Neutrophil (primary cell): ENCODE results near the gene CLASP1.

Source experiments
- H3K27ac ChIP-seq: fragments of 200-600 bp; sonication (generic); 2 replicates; pipeline ENCODE4 v1.5.1; 2016; ENCODE audit warnings: mild to moderate bottlenecking, moderate library complexity
- H3K27me3 ChIP-seq: fragments of 200-600 bp; sonication (generic); 2 replicates; pipeline ENCODE4 v1.6.0; 2016; ENCODE audit warnings: mild to moderate bottlenecking
- H3K36me3 ChIP-seq: fragments of 200-600 bp; sonication (generic); 2 replicates; pipeline ENCODE4 v1.5.1; 2017
- H3K4me1 ChIP-seq, 2 experiments: fragments of 200-600 bp in 1 of 2; sonication (generic) in 1 of 2; 1 replicate in 1 of 2; 2 replicates in 1 of 2; pipeline versions ENCODE4 v1.5.1 to v1.6.1; 2013 to 2016; ENCODE audit warnings: low read depth in 1 of 2, low read length in 1 of 2, mild to moderate bottlenecking in 1 of 2, moderate library complexity in 1 of 2; ENCODE audit not compliant: control insufficient read depth in 1 of 2, insufficient read depth in 1 of 2
- H3K4me3 ChIP-seq, 2 experiments: fragments of 200-600 bp in 1 of 2; sonication (generic) in 1 of 2; 1 replicate in 1 of 2; 2 replicates in 1 of 2; pipeline ENCODE4 v1.5.1; 2013 to 2016; ENCODE audit warnings: low read depth in 1 of 2, low read length in 1 of 2, mild to moderate bottlenecking in 1 of 2, moderate library complexity in 1 of 2
- H3K9me3 ChIP-seq: fragments of 200-600 bp; sonication (generic); 2 replicates; pipeline ENCODE4 v1.5.1; 2016
- TF ChIP-seq, protein P1 (sequence below): fragments of 200-600 bp; sonication (generic); IDR thresholded peaks from 2 replicates; pipeline ENCODE4 v1.5.1; 2016; ENCODE audit warnings: antibody characterized with exemption

Gene CLASP1

DNA sequence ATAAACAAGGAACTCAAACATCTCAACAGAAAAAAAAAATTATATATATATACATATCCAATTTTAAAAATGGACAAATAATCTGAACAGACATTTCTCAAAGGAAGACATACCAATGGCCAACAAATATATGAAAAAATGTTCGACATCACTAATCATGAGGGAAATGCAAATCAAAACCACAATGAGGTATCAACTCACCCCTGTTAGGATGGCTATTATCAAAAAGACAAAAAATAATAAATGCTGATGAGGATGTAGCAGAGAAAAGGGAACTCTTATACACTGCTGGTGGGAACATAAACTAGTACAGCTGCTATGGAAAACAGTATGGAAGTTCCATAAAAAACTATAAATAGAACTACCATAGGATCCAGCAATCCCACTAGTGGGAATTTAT is 46.1 kb downstream of the CLASP1 start:
- Histone ChIP-seq H3K27ac (no peak overlapping the region), H3K4me3 (no peak overlapping the region), H3K27me3 (no peaks in the 10 kb centered on the region), H3K4me1 (peaks cover 6 to 11% of the 10 kb centered on the region in 2 experiments), H3K9me3 (no peaks in the 10 kb centered on the region), H3K36me3 (peaks cover 20% of the 10 kb centered on the region)
- TF ChIP-seq, protein P1, sequence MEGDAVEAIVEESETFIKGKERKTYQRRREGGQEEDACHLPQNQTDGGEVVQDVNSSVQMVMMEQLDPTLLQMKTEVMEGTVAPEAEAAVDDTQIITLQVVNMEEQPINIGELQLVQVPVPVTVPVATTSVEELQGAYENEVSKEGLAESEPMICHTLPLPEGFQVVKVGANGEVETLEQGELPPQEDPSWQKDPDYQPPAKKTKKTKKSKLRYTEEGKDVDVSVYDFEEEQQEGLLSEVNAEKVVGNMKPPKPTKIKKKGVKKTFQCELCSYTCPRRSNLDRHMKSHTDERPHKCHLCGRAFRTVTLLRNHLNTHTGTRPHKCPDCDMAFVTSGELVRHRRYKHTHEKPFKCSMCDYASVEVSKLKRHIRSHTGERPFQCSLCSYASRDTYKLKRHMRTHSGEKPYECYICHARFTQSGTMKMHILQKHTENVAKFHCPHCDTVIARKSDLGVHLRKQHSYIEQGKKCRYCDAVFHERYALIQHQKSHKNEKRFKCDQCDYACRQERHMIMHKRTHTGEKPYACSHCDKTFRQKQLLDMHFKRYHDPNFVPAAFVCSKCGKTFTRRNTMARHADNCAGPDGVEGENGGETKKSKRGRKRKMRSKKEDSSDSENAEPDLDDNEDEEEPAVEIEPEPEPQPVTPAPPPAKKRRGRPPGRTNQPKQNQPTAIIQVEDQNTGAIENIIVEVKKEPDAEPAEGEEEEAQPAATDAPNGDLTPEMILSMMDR, result no peak

DNA sequence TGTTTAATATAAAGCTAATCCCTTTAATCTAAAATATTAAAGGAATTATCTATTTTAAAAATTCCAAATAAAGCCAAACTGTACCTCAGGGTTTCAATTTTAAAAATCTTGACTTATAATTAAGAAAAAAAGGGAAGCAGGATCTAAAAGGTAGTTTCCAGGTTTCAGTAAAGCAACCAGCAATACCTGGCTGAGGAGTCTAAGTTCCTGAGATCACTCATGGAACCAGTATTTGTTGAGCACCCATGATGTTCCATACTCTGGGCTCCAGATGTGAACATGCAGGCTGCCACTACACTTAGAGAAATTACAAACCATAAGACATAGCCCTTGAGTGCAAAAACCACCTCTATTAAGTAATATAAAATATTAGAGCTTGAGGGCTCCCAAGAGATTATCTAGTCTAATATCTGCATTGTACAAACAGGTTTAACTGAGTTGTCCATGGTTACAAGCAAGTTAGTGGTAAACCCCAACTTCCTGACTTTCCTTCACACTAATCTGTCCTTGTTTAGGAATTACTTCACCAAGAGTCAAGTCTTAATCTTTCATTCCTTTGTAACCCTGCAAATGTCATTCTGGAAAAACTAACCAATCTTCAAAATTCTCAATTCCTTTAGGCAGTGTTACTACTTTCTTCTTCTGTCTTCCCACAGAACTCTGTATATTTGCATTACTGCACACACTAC is 49.2 kb downstream of the CLASP1 start:
- Histone ChIP-seq H3K36me3 (peaks cover 12% of the 10 kb centered on the region), H3K27me3 (no peaks in the 10 kb centered on the region), H3K4me1 (peaks cover 32 to 33% of the 10 kb centered on the region in 2 experiments), H3K4me3 (no peak overlapping the region), H3K27ac (peak overlapping the region; percentile 51), H3K9me3 (no peaks in the 10 kb centered on the region)
- TF ChIP-seq, protein P1, result no peak

DNA sequence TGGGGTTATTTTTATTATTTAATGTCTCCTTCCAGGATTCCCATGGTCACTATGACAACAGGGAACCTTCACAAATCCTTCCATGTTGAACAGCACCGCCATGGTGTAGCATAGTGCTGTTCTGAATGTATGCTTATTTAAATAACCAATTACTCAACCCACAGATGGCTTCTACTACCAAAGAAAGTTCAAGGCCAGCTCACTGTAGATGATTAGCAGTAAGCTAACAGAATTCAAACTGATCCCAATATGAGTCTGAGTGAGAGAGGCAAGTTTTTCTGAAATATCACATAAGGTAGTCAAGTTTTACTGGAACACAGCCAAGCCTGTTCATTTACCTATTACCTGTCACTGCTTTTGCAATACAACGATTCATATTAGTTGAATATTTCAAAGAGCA is 51.2 kb downstream of the CLASP1 start:
- TF ChIP-seq, protein P1, result no peak
- peaks cover 33% of the 10 kb centered on the region in 2 experiments for H3K4me1 ChIP-seq
- H3K27me3 ChIP-seq, result no peaks in the 10 kb centered on the region
- H3K4me3 ChIP-seq, result no peak overlapping the region
- no peaks in the 10 kb centered on the region for H3K9me3 ChIP-seq
- H3K27ac ChIP-seq, result peak overlapping the region; percentile 86
- no peaks in the 10 kb centered on the region for H3K36me3 ChIP-seq

DNA sequence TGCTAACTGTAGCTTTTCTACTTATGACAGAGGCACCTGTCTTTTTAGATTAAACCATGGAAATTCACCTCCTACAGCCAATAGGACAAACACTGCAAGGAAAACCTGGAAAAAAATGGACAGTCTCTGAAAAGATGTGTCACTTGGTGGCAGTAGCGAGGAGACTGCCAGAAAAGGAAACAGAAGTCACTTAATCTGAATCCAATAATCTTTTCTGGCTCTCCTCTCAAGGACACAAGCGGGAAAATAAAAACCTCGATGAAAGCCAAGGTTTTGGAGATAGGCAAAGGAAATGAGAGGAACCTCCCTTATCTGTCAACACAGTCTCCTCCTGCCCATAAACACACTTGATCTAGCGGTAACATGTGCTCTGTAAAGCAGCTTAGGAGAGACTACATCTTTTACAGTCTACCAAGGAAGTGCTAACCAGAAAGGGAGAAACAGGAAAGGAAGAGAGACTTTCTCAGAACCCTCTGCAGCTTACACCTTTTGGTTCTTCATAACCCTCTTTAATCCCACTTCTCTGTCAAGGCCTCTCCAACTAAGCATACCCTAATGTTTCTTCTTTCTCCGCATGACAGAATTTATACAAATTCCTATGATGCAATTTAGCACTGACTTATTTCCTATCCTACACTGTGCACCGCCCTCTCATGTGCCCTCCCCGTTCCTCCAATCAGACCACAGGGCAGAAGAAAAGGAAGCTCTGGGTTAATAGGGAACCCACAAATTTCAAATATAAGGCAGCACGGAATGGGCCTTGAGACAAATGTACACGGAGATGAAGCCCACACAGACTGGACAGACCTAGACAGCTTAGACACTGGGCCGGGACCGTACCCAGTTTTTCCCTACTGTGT is 52.8 kb downstream of the CLASP1 start:
- H3K9me3 ChIP-seq, result no peaks in the 10 kb centered on the region
- no peaks in the 10 kb centered on the region for H3K36me3 ChIP-seq
- TF ChIP-seq, protein P1, result no peak
- H3K4me3 ChIP-seq, result peak overlapping the region; percentile 14 to 40
- peak overlapping the region; percentile 86 for H3K27ac ChIP-seq
- no peaks in the 10 kb centered on the region for H3K27me3 ChIP-seq
- H3K4me1 ChIP-seq, result peaks cover 33 to 35% of the 10 kb centered on the region in 2 experiments

DNA sequence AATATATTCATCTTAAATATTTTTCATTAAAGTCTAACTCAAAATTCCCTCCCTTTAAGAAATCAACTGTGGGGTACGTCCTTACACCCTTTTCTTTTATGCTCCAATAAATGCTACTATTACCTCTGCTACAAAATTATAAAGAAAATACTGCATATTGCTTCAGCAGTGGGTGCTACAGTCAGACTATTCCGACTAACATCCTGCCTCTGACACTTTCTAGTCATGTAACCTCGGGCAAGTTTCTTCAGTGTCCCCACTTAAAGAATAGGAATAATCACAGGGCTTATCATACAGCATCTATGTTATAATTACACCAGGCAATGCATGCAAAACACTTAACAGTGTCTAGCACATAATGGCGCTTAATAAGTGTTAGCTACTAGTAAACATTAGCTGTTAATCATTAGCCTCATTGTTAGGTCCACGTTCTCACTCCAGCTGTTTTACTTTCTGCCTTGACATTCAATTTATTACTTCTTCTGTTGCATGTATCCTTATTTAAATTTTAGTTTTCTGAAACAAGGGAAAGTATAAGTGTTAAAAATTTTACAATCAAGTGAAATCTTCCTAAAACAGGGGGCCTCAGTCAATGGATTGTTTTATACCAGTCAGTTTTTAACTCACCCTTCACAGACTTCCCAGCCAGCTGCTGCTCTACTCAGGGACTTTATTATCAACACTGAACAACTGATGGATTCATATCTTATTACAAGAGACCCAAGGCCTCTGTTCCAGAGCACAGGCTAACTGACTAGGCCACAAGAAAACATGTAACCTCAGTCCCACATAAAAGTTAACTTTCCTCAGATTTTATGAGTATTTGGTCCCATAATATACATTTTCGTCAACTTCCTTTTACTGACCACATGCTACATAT is 54.0 kb downstream of the CLASP1 start:
- H3K27ac ChIP-seq, result peak overlapping the region; percentile 86
- no peaks in the 10 kb centered on the region for H3K27me3 ChIP-seq
- TF ChIP-seq, protein P1, result no peak
- no peaks in the 10 kb centered on the region for H3K36me3 ChIP-seq
- no peak overlapping the region for H3K4me3 ChIP-seq
- H3K9me3 ChIP-seq, result no peaks in the 10 kb centered on the region
- H3K4me1 ChIP-seq, result peaks cover 29 to 40% of the 10 kb centered on the region in 2 experiments
